H9 (cell line): ENCODE measurements around the gene CDH23. TPM values are rescaled to one million over a fixed set of nuclear protein-coding genes. Genes with fewer than 3 reads are reported as not detected.

Source experiments
- DNase-seq: peaks from one replicate; pipeline ENCODE4 v3.0.0-alpha.2; 2017
- H2AFZ ChIP-seq: one replicate; pipeline ENCODE4 v1.6.1; 2013; ENCODE audit warnings: mild to moderate bottlenecking, low read length, control low read depth, moderate library complexity
- H2AK5ac ChIP-seq: 2 replicates; pipeline ENCODE4 v1.6.1; 2013; ENCODE audit warnings: low read length, control low read depth, mixed read lengths; ENCODE audit not compliant: insufficient read length
- H2BK120ac ChIP-seq: one replicate; pipeline ENCODE4 v1.6.1; 2013; ENCODE audit warnings: low read depth, mild to moderate bottlenecking, low read length, control low read depth, inconsistent platforms; ENCODE audit not compliant: poor library complexity, severe bottlenecking
- H2BK12ac ChIP-seq: 2 replicates; pipeline ENCODE4 v1.6.1; 2013; ENCODE audit warnings: low read length, control low read depth, mixed read lengths, low read depth; ENCODE audit not compliant: insufficient read length
- H2BK15ac ChIP-seq: 2 replicates; pipeline ENCODE4 v1.6.1; 2013; ENCODE audit warnings: low read depth, low read length, control low read depth
- H2BK20ac ChIP-seq: one replicate; pipeline ENCODE4 v1.6.1; 2013; ENCODE audit warnings: low read depth, mild to moderate bottlenecking, low read length, control low read depth, inconsistent platforms; ENCODE audit not compliant: poor library complexity, severe bottlenecking
- H2BK5ac ChIP-seq: 2 replicates; pipeline ENCODE4 v1.6.1; 2013; ENCODE audit warnings: low read length, control low read depth, mixed read lengths; ENCODE audit not compliant: insufficient read length
- H3K14ac ChIP-seq: 2 replicates; pipeline ENCODE4 v1.6.1; 2013; ENCODE audit warnings: low read length, control low read depth; ENCODE audit not compliant: insufficient read depth
- H3K18ac ChIP-seq: 2 replicates; pipeline ENCODE4 v1.6.1; 2013; ENCODE audit warnings: low read depth, mild to moderate bottlenecking, mixed read lengths, low read length, control low read depth; ENCODE audit not compliant: insufficient read length
- H3K23ac ChIP-seq: 2 replicates; pipeline ENCODE4 v1.6.1; 2013; ENCODE audit warnings: low read length, control low read depth, mixed read lengths, low read depth; ENCODE audit not compliant: insufficient read length
- H3K23me2 ChIP-seq: 2 replicates; pipeline ENCODE4 v1.6.1; 2013; ENCODE audit warnings: low read depth, mild to moderate bottlenecking, mixed read lengths, low read length, control low read depth; ENCODE audit not compliant: insufficient read length, poor library complexity, severe bottlenecking
- H3K27ac ChIP-seq: 2 replicates; pipeline ENCODE4 v1.5.1; 2013; ENCODE audit warnings: low read length, control low read depth, mixed read lengths, low read depth; ENCODE audit not compliant: insufficient read length
- H3K27me3 ChIP-seq: 2 replicates; pipeline ENCODE4 v1.6.1; 2013; ENCODE audit warnings: low read length, control low read depth, inconsistent platforms; ENCODE audit not compliant: insufficient read depth
- H3K4ac ChIP-seq: 2 replicates; pipeline ENCODE4 v1.6.1; 2013; ENCODE audit warnings: low read depth, mild to moderate bottlenecking, control low read depth, inconsistent platforms, low read length, moderate library complexity
- H3K4me1 ChIP-seq: 2 replicates; pipeline ENCODE4 v1.6.1; 2013; ENCODE audit warnings: low read length, control low read depth, inconsistent platforms; ENCODE audit not compliant: insufficient read depth
- H3K4me2 ChIP-seq: 2 replicates; pipeline ENCODE4 v1.6.1; 2013; ENCODE audit warnings: low read length, control low read depth, mixed read lengths; ENCODE audit not compliant: insufficient read length, insufficient read depth
- H3K56ac ChIP-seq: 2 replicates; pipeline ENCODE4 v1.6.1; 2013; ENCODE audit warnings: low read depth, mild to moderate bottlenecking, mixed read lengths, low read length, control low read depth; ENCODE audit not compliant: insufficient read length
- H3K79me1 ChIP-seq: 2 replicates; pipeline ENCODE4 v1.6.1; 2013; ENCODE audit warnings: low read depth, mild to moderate bottlenecking, moderate library complexity, low read length, control low read depth, inconsistent platforms; ENCODE audit not compliant: insufficient read depth, poor library complexity, severe bottlenecking
- H3K79me2 ChIP-seq: 2 replicates; pipeline ENCODE4 v1.6.1; 2013; ENCODE audit warnings: low read length, control low read depth, inconsistent platforms; ENCODE audit not compliant: insufficient read depth
- H3K9ac ChIP-seq: 2 replicates; pipeline ENCODE4 v1.6.1; 2013; ENCODE audit warnings: low read length, control low read depth, mixed read lengths; ENCODE audit not compliant: insufficient read length; ENCODE audit errors: extremely low read depth
- H3K9me3 ChIP-seq: one replicate; pipeline ENCODE4 v1.6.1; 2013; ENCODE audit warnings: low read depth, low read length, inconsistent platforms; ENCODE audit not compliant: control insufficient read depth
- H3T11ph ChIP-seq: one replicate; pipeline ENCODE4 v1.6.1; 2013; ENCODE audit warnings: mild to moderate bottlenecking, low read length, control low read depth, inconsistent platforms
- H4K20me1 ChIP-seq: one replicate; pipeline ENCODE4 v1.6.1; 2013; ENCODE audit not compliant: control insufficient read depth, insufficient read length, insufficient read depth
- H4K5ac ChIP-seq: 2 replicates; pipeline ENCODE4 v1.6.1; 2013; ENCODE audit warnings: low read depth, mild to moderate bottlenecking, mixed read lengths, low read length, control low read depth; ENCODE audit not compliant: insufficient read length
- H4K8ac ChIP-seq: replicated peaks from 2 replicates; pipeline ENCODE4 v1.6.1; 2013; ENCODE audit warnings: low read length, control low read depth, mixed read lengths, low read depth; ENCODE audit not compliant: insufficient read length
- H4K91ac ChIP-seq: 2 replicates; pipeline ENCODE4 v1.6.1; 2013; ENCODE audit warnings: low read depth, mild to moderate bottlenecking, moderate library complexity, mixed read lengths, low read length, control low read depth; ENCODE audit not compliant: insufficient read length
- H3K27ac Mint-ChIP-seq, 3 experiments: 2 replicates in 2 of 3; 3 replicates in 1 of 3; pipeline ENCODE4 v1.8.0; 2020 to 2021; ENCODE audit warnings: mixed read lengths in 3 of 3, mild to moderate bottlenecking in 1 of 3, moderate library complexity in 1 of 3
- H3K27me3 Mint-ChIP-seq: 2 replicates; pipeline ENCODE4 v1.8.0; 2021; ENCODE audit warnings: low read depth, mild to moderate bottlenecking, moderate library complexity, mixed read lengths
- H3K36me3 Mint-ChIP-seq, 3 experiments: 2 replicates in 2 of 3; 3 replicates in 1 of 3; pipeline ENCODE4 v1.8.0; 2020 to 2021; ENCODE audit warnings: low read depth in 3 of 3, mixed read lengths in 3 of 3; ENCODE audit not compliant: insufficient read depth in 1 of 3
- H3K4me1 Mint-ChIP-seq, 2 experiments: 2 replicates each; pipeline ENCODE4 v1.8.0; 2020; ENCODE audit warnings: mixed read lengths in 2 of 2
- H3K4me3 Mint-ChIP-seq, 2 experiments: 2 replicates in 1 of 2; 3 replicates in 1 of 2; pipeline ENCODE4 v1.8.0; 2020 to 2021; ENCODE audit warnings: mild to moderate bottlenecking in 2 of 2, mixed read lengths in 2 of 2, moderate library complexity in 1 of 2
- H3K9me3 Mint-ChIP-seq, 2 experiments: 2 replicates in 1 of 2; 3 replicates in 1 of 2; pipeline ENCODE4 v1.8.0; 2020; ENCODE audit warnings: mild to moderate bottlenecking in 2 of 2, mixed read lengths in 2 of 2, moderate library complexity in 1 of 2
- WGBS: extraction: QIAGEN DNeasy Blood & Tissue Kit; methylation state at CpG from one replicate; pipeline ENCODE4 v1.1.7; 2013; ENCODE audit warnings: missing lambda C conversion rate, low lambda C conversion rate, mixed read lengths; ENCODE audit not compliant: insufficient read length; ENCODE audit errors: extremely low coverage; 5-methylcytosine and 5-hydroxymethylcytosine counted together
- total RNA-seq: library from RNA; stranded (reverse); gene quantifications from 2 replicates; pipeline ENCODE4 v1.2.1, GENCODE V29; 2021
- TF ChIP-seq, protein P1 (sequence below): fragments of 200-600 bp; sonication (generic); conservative IDR thresholded peaks from 3 replicates; pipeline ENCODE4 v1.8.0; 2021; ENCODE audit warnings: antibody characterized with exemption, mild to moderate bottlenecking

The CDH23 gene
- total RNA-seq, 1 experiment from 2014 or later = 2.1 TPM

DNA sequence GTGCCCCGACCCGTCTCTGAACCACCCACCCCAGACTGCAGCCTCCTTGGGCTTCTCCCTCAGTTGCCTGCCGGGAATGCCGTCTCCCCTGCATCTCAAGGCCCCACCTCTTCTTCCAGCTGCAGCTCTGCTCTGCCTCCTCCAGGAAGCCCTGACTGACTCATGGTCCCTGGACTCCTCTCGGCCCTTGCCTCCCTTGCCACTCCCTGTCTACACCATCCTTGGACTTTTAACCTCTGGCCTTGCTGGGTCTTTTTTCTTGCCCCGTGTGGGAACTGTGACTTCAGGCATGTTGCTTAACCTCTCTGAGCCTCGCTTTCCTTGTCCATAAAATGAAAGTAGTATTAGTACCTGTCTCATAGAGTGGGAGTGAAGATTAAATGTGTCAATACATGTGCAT, 266.6 kb downstream of the CDH23 start:
- Histone ChIP-seq H3K79me2 (no peaks in the 10 kb centered on the region), H2BK120ac (no peak overlapping the region), H4K91ac (no peak overlapping the region), H3K23ac (no peak overlapping the region), H3K4ac (no peak overlapping the region), H3K4me1 (peaks cover 12% of the 10 kb centered on the region; the same call in 1 of the 2 replicates), H3K27me3 (peaks cover 2% of the 10 kb centered on the region; the same call in 1 of the 2 replicates), H2BK20ac (no peak overlapping the region), H3K9me3 (no peaks in the 10 kb centered on the region), H2BK5ac (no peak overlapping the region), H3K56ac (no peak overlapping the region), H2AK5ac (no peak overlapping the region), H4K20me1 (no peaks in the 10 kb centered on the region), H4K8ac (no peak overlapping the region), H3K14ac (no peak overlapping the region), H3K18ac (no peak overlapping the region), H3K27ac (no peak overlapping the region), H2BK15ac (no peak overlapping the region), H3K79me1 (no peaks in the 10 kb centered on the region), H3K4me2 (no peak overlapping the region), H3T11ph (no peak overlapping the region), H3K9ac (no peak overlapping the region), H3K23me2 (no peaks in the 10 kb centered on the region), H2AFZ (no peak overlapping the region), H2BK12ac (no peak overlapping the region), H4K5ac (no peak overlapping the region)
- TF ChIP-seq, protein P1, sequence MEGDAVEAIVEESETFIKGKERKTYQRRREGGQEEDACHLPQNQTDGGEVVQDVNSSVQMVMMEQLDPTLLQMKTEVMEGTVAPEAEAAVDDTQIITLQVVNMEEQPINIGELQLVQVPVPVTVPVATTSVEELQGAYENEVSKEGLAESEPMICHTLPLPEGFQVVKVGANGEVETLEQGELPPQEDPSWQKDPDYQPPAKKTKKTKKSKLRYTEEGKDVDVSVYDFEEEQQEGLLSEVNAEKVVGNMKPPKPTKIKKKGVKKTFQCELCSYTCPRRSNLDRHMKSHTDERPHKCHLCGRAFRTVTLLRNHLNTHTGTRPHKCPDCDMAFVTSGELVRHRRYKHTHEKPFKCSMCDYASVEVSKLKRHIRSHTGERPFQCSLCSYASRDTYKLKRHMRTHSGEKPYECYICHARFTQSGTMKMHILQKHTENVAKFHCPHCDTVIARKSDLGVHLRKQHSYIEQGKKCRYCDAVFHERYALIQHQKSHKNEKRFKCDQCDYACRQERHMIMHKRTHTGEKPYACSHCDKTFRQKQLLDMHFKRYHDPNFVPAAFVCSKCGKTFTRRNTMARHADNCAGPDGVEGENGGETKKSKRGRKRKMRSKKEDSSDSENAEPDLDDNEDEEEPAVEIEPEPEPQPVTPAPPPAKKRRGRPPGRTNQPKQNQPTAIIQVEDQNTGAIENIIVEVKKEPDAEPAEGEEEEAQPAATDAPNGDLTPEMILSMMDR = no peak
- H3K27ac Mint-ChIP-seq = no peak overlapping the region; a peak in 2 of 7 replicates
- H3K4me3 Mint-ChIP-seq = no peak overlapping the region
- no peak for DNase-seq
- peaks cover 50 to 79% of the 10 kb centered on the region in 2 experiments for H3K4me1 Mint-ChIP-seq
- H3K36me3 Mint-ChIP-seq = peaks cover 0 to 5% (median 0%) of the 10 kb centered on the region in 3 experiments; a peak in 1 of 7 replicates
- H3K9me3 Mint-ChIP-seq = peaks cover 2 to 8% of the 10 kb centered on the region in 2 experiments; a peak in 1 of 5 replicates
- H3K27me3 Mint-ChIP-seq = peaks cover 43% of the 10 kb centered on the region
- no CpG with 5 or more reads among the region's 7 CpGs for WGBS
